ENCODE results near the gene RGS7.

GRCh38 chr1:241275981-241276380 is 81.0 kb downstream of the RGS7 start:
- TF ChIP-seq EZH2 (IDR thresholded peaks at IDR 0.05; ENCODE audit: insufficient read depth, poor library complexity, severe bottlenecking) (no peak), EZH2phosphoT487 (IDR thresholded peaks at IDR 0.05; ENCODE audit: insufficient read depth, low read depth) (no peak)

All from GM23248 (cell line).